Parathyroid adenoma (tissue), 2 donors: ENCODE measurements around the gene PES1.
A peak's percentile ranks its signal among the peaks of the same experiment; 100 is the strongest.
"Not testable (repeated sequence)": the region's sequence is repeated elsewhere in the genome, so short reads cannot be mapped to it uniquely, and the experiment has no call there.

Experiments used
- H2AFZ ChIP-seq: fragments of 300-600 bp; sonication (generic); one replicate; pipeline ENCODE4 v1.7.0; 2017; ENCODE audit warnings: antibody characterized with exemption, mild to moderate bottlenecking
- H3K27ac ChIP-seq: fragments of 300-600 bp; sonication (generic); one replicate; pipeline ENCODE4 v1.7.0; 2017
- H3K27me3 ChIP-seq: fragments of 300-600 bp; sonication (generic); one replicate; pipeline ENCODE4 v1.7.0; 2017; ENCODE audit warnings: low read length; ENCODE audit not compliant: control insufficient read depth, insufficient read depth
- H3K36me3 ChIP-seq: fragments of 300-600 bp; sonication (generic); one replicate; pipeline ENCODE4 v1.7.0; 2017; ENCODE audit warnings: low read length; ENCODE audit not compliant: control insufficient read depth, insufficient read depth
- H3K4me1 ChIP-seq: fragments of 300-600 bp; sonication (generic); one replicate; pipeline ENCODE4 v1.7.0; 2017; ENCODE audit warnings: control low read depth
- H3K4me2 ChIP-seq: fragments of 300-600 bp; sonication (generic); one replicate; pipeline ENCODE4 v1.7.0; 2017; ENCODE audit warnings: low read length
- H3K4me3 ChIP-seq: fragments of 300-600 bp; sonication (generic); one replicate; pipeline ENCODE4 v1.7.0; 2017; ENCODE audit warnings: low read depth, low read length
- H3K79me2 ChIP-seq: fragments of 300-600 bp; sonication (generic); one replicate; pipeline ENCODE4 v1.7.0; 2017; ENCODE audit warnings: control low read depth
- H3K9ac ChIP-seq: fragments of 300-600 bp; sonication (generic); one replicate; pipeline ENCODE4 v1.7.0; 2017; ENCODE audit warnings: mild to moderate bottlenecking
- H3K9me3 ChIP-seq: fragments of 300-600 bp; sonication (generic); one replicate; pipeline ENCODE4 v1.7.0; 2017; ENCODE audit warnings: low read length; ENCODE audit not compliant: control insufficient read depth
- CTCF ChIP-seq: fragments of 300-600 bp; sonication (generic); IDR thresholded peaks from one replicate; pipeline ENCODE4 v1.7.0; 2017; ENCODE audit warnings: antibody characterized with exemption, mild to moderate bottlenecking
- donor health status: primary hyperparathyroidism.

PES1 gene

GRCh38 chr22:30596199-30596598 lies 4.5 kb upstream of the PES1 start:
- H3K4me1 ChIP-seq: no peaks in the 10 kb centered on the region
- no peak overlapping the region for H3K27ac ChIP-seq

GRCh38 chr22:30592360-30592713 lies 627 bp upstream of the PES1 start:
- Histone ChIP-seq H3K4me3 (peak overlapping the region; percentile 94), H3K27ac (peak overlapping the region; percentile 86), H3K4me2 (peak overlapping the region; percentile 99), H2AFZ (peak overlapping the region; percentile 82), H3K79me2 (peaks cover 14% of the 10 kb centered on the region)
- H3K27me3 ChIP-seq, H3K9ac ChIP-seq, H3K36me3 ChIP-seq, H3K4me1 ChIP-seq, H3K9me3 ChIP-seq: not testable (repeated sequence)

More at GRCh38 chr22:30596199-30596598, 4.5 kb upstream of the PES1 start:
- H3K4me3 ChIP-seq: no peak overlapping the region
- H3K27me3 ChIP-seq: no peaks in the 10 kb centered on the region
- no peak overlapping the region for H3K9ac ChIP-seq
- no peak for TF ChIP-seq CTCF
- H3K36me3 ChIP-seq: no peaks in the 10 kb centered on the region
- H3K9me3 ChIP-seq: no peaks in the 10 kb centered on the region
- H2AFZ ChIP-seq: no peak overlapping the region
- H3K4me2 ChIP-seq: no peak overlapping the region
- peaks cover 3% of the 10 kb centered on the region for H3K79me2 ChIP-seq

- Histone ChIP-seq H3K4me1 (peaks cover 8% of the 10 kb centered on the region), H3K9ac (no peak overlapping the region), H3K36me3 (no peaks in the 10 kb centered on the region), H3K4me3 (peak overlapping the region; percentile 94), H2AFZ (peak overlapping the region; percentile 82), H3K79me2 (peaks cover 14% of the 10 kb centered on the region), H3K27me3 (no peaks in the 10 kb centered on the region), H3K4me2 (peak overlapping the region; percentile 99), H3K27ac (no peak overlapping the region), H3K9me3 (no peaks in the 10 kb centered on the region)
- no peak for TF ChIP-seq CTCF
These were observed 521 bp downstream of the PES1 start for GRCh38 chr22:30591191-30591587.

GRCh38 chr22:30586414-30586813 lies 5.3 kb downstream of the PES1 start:
- TF ChIP-seq CTCF: no peak
- Histone ChIP-seq H3K9me3 (no peaks in the 10 kb centered on the region), H3K79me2 (peaks cover 13% of the 10 kb centered on the region), H3K36me3 (no peaks in the 10 kb centered on the region), H3K9ac (no peak overlapping the region), H3K4me1 (peaks cover 8% of the 10 kb centered on the region), H3K4me3 (no peak overlapping the region), H3K4me2 (no peak overlapping the region), H3K27ac (no peak overlapping the region), H2AFZ (no peak overlapping the region), H3K27me3 (no peaks in the 10 kb centered on the region)

- no peaks in the 10 kb centered on the region for H3K79me2 ChIP-seq
- H3K9ac ChIP-seq: no peak overlapping the region
- no peak overlapping the region for H3K4me3 ChIP-seq
- no peaks in the 10 kb centered on the region for H3K4me1 ChIP-seq
- no peaks in the 10 kb centered on the region for H3K27me3 ChIP-seq
- H3K9me3 ChIP-seq: no peaks in the 10 kb centered on the region
- H3K36me3 ChIP-seq: no peaks in the 10 kb centered on the region
- no peak overlapping the region for H3K4me2 ChIP-seq
- no peak overlapping the region for H3K27ac ChIP-seq
- no peak for TF ChIP-seq CTCF
- H2AFZ ChIP-seq: no peak overlapping the region
These were observed 7.3 kb downstream of the PES1 start for GRCh38 chr22:30584441-30584840.
